Measurements from ENCODE around the gene RPL18A. TPM values are rescaled to one million over a fixed set of nuclear protein-coding genes. Genes with fewer than 3 reads are reported as not detected.

Gene RPL18A
- total and polyA plus RNA-seq, 2 of the 13 experiments (the other 11 are each of a cell fraction or from before 2014, with no cell fraction given), result 1,471 to 2,004 TPM

DNA sequence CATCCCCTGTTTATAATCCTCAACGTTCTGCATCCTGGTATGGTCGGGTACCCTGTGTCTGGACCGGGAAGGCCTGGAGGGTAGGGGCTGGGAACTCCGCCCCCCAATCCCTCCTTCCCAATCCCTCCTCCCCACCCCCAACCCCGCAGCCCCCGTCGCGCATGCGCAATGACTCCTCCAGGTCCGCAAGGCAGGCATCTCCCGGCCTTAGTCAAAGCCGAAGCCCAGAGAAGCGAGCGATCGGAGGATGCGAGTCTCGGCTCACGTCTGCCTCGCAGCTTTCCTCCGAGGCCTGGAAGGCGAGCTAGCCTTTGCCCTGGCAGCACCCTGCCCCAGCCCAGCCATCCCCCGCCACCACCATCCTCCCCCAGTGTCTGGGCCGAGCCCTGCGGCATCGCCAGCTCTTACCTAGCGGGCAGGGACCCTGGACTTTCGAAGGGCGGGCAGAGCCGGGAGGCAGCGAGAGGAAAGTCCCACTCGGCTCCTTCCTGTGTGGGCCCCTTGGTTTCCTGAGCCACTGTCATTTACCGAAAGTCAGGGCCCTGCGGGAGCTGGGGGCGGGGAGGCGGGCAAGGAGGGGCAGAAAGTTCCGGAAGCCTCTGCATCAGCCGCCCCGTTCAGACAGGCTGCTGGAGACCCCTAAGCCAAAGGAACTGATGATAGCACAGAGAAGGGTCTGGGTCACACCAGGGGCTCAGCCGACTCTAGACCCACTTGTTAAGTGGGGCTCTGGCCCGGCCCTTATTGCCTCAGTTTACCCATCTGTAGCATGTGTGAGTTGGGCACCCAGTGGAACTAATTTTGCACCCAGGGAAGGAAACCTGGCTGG, 12.0 kb upstream of the RPL18A start, which contains the start of gene JAK3 (continued):
- TF ChIP-seq, protein P1, sequence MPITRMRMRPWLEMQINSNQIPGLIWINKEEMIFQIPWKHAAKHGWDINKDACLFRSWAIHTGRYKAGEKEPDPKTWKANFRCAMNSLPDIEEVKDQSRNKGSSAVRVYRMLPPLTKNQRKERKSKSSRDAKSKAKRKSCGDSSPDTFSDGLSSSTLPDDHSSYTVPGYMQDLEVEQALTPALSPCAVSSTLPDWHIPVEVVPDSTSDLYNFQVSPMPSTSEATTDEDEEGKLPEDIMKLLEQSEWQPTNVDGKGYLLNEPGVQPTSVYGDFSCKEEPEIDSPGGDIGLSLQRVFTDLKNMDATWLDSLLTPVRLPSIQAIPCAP (CRISPR knock-in tag; IDR thresholded peaks at IDR 0.05; ENCODE audit: low read depth), result no peak
- TF ChIP-seq, protein P2, sequence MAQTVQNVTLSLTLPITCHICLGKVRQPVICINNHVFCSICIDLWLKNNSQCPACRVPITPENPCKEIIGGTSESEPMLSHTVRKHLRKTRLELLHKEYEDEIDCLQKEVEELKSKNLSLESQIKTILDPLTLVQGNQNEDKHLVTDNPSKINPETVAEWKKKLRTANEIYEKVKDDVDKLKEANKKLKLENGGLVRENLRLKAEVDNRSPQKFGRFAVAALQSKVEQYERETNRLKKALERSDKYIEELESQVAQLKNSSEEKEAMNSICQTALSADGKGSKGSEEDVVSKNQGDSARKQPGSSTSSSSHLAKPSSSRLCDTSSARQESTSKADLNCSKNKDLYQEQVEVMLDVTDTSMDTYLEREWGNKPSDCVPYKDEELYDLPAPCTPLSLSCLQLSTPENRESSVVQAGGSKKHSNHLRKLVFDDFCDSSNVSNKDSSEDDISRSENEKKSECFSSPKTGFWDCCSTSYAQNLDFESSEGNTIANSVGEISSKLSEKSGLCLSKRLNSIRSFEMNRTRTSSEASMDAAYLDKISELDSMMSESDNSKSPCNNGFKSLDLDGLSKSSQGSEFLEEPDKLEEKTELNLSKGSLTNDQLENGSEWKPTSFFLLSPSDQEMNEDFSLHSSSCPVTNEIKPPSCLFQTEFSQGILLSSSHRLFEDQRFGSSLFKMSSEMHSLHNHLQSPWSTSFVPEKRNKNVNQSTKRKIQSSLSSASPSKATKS (CRISPR knock-in tag; IDR thresholded peaks at IDR 0.05), result no peak
- TF ChIP-seq ERF (CRISPR knock-in tag; IDR thresholded peaks at IDR 0.05), result no peak
- TF ChIP-seq, protein P3, sequence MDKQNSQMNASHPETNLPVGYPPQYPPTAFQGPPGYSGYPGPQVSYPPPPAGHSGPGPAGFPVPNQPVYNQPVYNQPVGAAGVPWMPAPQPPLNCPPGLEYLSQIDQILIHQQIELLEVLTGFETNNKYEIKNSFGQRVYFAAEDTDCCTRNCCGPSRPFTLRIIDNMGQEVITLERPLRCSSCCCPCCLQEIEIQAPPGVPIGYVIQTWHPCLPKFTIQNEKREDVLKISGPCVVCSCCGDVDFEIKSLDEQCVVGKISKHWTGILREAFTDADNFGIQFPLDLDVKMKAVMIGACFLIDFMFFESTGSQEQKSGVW (CRISPR knock-in tag; IDR thresholded peaks at IDR 0.05; ENCODE audit: borderline replicate concordance), result no peak
- TF ChIP-seq RARA (CRISPR knock-in tag; IDR thresholded peaks at IDR 0.05), result 0 out of 2 replicates have a peak, but pooled peaks have one; percentile 21
- no peak for TF ChIP-seq PRPF4 (IDR thresholded peaks at IDR 0.05; ENCODE audit: low read depth, low read length, poor library complexity, severe bottlenecking)
- TF ChIP-seq KAT8 (CRISPR knock-in tag; IDR thresholded peaks at IDR 0.05), result peak; percentile 65
- TF ChIP-seq TOPORS (CRISPR knock-in tag; IDR thresholded peaks at IDR 0.05), result no peak
- TF ChIP-seq NFYB (CRISPR knock-in tag; IDR thresholded peaks at IDR 0.05), result no peak
- TF ChIP-seq SMYD3 (CRISPR knock-in tag; IDR thresholded peaks at IDR 0.05), result no peak
- TF ChIP-seq, protein P4, sequence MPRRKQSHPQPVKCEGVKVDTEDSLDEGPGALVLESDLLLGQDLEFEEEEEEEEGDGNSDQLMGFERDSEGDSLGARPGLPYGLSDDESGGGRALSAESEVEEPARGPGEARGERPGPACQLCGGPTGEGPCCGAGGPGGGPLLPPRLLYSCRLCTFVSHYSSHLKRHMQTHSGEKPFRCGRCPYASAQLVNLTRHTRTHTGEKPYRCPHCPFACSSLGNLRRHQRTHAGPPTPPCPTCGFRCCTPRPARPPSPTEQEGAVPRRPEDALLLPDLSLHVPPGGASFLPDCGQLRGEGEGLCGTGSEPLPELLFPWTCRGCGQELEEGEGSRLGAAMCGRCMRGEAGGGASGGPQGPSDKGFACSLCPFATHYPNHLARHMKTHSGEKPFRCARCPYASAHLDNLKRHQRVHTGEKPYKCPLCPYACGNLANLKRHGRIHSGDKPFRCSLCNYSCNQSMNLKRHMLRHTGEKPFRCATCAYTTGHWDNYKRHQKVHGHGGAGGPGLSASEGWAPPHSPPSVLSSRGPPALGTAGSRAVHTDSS (CRISPR knock-in tag; conservative IDR thresholded peaks at IDR 0.05), result no peak
- no peak for TF ChIP-seq BRD4 (CRISPR knock-in tag; IDR thresholded peaks at IDR 0.05)
- no peak for TF ChIP-seq ZKSCAN1 (IDR thresholded peaks at IDR 0.05; ENCODE audit: low read length)
- TF ChIP-seq, protein P5, sequence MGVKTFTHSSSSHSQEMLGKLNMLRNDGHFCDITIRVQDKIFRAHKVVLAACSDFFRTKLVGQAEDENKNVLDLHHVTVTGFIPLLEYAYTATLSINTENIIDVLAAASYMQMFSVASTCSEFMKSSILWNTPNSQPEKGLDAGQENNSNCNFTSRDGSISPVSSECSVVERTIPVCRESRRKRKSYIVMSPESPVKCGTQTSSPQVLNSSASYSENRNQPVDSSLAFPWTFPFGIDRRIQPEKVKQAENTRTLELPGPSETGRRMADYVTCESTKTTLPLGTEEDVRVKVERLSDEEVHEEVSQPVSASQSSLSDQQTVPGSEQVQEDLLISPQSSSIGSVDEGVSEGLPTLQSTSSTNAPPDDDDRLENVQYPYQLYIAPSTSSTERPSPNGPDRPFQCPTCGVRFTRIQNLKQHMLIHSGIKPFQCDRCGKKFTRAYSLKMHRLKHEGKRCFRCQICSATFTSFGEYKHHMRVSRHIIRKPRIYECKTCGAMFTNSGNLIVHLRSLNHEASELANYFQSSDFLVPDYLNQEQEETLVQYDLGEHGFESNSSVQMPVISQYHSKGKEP (CRISPR knock-in tag; IDR thresholded peaks at IDR 0.05), result no peak
- no peak for TF ChIP-seq ZNF326 (CRISPR knock-in tag; IDR thresholded peaks at IDR 0.05; ENCODE audit: borderline replicate concordance)
- TF ChIP-seq, protein P6, sequence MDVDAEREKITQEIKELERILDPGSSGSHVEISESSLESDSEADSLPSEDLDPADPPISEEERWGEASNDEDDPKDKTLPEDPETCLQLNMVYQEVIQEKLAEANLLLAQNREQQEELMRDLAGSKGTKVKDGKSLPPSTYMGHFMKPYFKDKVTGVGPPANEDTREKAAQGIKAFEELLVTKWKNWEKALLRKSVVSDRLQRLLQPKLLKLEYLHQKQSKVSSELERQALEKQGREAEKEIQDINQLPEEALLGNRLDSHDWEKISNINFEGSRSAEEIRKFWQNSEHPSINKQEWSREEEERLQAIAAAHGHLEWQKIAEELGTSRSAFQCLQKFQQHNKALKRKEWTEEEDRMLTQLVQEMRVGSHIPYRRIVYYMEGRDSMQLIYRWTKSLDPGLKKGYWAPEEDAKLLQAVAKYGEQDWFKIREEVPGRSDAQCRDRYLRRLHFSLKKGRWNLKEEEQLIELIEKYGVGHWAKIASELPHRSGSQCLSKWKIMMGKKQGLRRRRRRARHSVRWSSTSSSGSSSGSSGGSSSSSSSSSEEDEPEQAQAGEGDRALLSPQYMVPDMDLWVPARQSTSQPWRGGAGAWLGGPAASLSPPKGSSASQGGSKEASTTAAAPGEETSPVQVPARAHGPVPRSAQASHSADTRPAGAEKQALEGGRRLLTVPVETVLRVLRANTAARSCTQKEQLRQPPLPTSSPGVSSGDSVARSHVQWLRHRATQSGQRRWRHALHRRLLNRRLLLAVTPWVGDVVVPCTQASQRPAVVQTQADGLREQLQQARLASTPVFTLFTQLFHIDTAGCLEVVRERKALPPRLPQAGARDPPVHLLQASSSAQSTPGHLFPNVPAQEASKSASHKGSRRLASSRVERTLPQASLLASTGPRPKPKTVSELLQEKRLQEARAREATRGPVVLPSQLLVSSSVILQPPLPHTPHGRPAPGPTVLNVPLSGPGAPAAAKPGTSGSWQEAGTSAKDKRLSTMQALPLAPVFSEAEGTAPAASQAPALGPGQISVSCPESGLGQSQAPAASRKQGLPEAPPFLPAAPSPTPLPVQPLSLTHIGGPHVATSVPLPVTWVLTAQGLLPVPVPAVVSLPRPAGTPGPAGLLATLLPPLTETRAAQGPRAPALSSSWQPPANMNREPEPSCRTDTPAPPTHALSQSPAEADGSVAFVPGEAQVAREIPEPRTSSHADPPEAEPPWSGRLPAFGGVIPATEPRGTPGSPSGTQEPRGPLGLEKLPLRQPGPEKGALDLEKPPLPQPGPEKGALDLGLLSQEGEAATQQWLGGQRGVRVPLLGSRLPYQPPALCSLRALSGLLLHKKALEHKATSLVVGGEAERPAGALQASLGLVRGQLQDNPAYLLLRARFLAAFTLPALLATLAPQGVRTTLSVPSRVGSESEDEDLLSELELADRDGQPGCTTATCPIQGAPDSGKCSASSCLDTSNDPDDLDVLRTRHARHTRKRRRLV (CRISPR knock-in tag; IDR thresholded peaks at IDR 0.05), result no peak

Data from HepG2 (cell line).